Stomach smooth muscle (tissue), 2 donors: ENCODE measurements around the gene OTOG.

Source experiments
- H3K27ac ChIP-seq: one replicate; pipeline ENCODE4 v1.7.0; 2013; ENCODE audit warnings: mild to moderate bottlenecking, low read length, inconsistent platforms
- H3K27me3 ChIP-seq, 2 donors: one replicate each; pipeline ENCODE4 v1.7.0; 2013; ENCODE audit warnings: low read length in 2 of 2; ENCODE audit not compliant: insufficient read depth in 2 of 2, control insufficient read depth in 1 of 2
- H3K36me3 ChIP-seq, 2 donors: one replicate each; pipeline ENCODE4 v1.7.0; 2013; ENCODE audit warnings: low read length in 2 of 2; ENCODE audit not compliant: control insufficient read depth in 2 of 2, insufficient read depth in 2 of 2
- H3K4me1 ChIP-seq: one replicate; pipeline ENCODE4 v1.7.0; 2013; ENCODE audit warnings: low read length; ENCODE audit not compliant: control insufficient read depth, insufficient read depth
- H3K4me3 ChIP-seq, 2 donors: one replicate each; pipeline ENCODE4 v1.7.0; 2013; ENCODE audit warnings: low read length in 2 of 2
- H3K9ac ChIP-seq, 2 donors: one replicate each; pipeline ENCODE4 v1.7.0; 2013; ENCODE audit warnings: low read length in 2 of 2, mild to moderate bottlenecking in 1 of 2
- H3K9me3 ChIP-seq, 2 donors: one replicate each; pipeline ENCODE4 v1.7.0; 2013; ENCODE audit warnings: low read length in 2 of 2; ENCODE audit not compliant: control insufficient read depth in 2 of 2
- donor health status: healthy.
- donor health status: Pancreatic carcinoma.

Gene OTOG

DNA sequence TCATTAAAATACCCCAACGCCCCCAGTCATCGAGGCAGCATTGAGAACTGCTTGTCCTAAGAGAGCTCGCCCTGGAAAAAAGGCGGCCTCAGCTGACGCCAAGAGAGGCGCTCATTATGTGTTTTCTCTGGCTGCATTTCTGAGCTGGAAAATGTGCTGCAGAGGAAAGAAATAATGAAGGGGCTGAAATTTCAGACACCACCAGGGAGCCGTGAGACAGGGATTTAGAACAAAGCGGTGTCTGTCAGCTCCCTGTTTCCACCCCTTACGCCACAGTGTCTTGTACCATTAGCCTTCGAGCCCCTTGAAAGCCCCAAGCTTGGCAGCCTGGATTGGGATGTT, 17.2 kb upstream of the OTOG start:
- no peaks in the 10 kb centered on the region for H3K4me1 ChIP-seq
- no peak overlapping the region for H3K9ac ChIP-seq
- no peak overlapping the region for H3K27ac ChIP-seq
- H3K36me3 ChIP-seq: no peaks in the 10 kb centered on the region
- no peaks in the 10 kb centered on the region for H3K9me3 ChIP-seq
- peaks cover 0 to 7% of the 10 kb centered on the region in 2 donors for H3K27me3 ChIP-seq
- H3K4me3 ChIP-seq: no peak overlapping the region

DNA sequence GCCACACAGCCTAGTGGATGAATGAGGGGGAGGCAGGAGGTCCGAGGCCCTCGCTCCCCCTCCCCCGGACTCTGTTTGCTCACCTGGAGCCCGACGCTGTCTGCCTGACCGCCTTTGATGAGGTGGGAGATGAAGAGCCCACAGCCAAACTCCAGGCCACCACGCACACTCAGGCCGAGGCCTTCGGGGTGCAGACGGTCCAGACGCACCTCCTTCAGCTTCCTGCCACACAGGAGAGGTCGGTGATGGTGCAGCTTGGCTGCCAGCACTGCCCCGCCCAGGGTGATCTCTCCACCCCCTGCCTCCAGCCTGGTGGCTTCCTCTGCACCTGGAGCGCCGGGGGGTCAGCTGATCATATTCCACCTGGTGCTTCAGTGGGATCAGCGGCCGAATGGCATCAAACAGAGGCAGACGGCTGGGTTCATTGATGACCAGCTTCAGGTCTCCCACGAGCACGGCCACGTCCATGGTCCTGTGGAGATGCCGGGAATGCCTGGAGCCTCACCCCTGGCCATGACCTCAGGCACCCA, 15.9 kb upstream of the OTOG start:
- Histone ChIP-seq H3K36me3 (no peaks in the 10 kb centered on the region), H3K9ac (no peak overlapping the region), H3K4me1 (no peaks in the 10 kb centered on the region), H3K9me3 (no peaks in the 10 kb centered on the region), H3K4me3 (no peak overlapping the region), H3K27ac (no peak overlapping the region), H3K27me3 (peaks cover 0 to 7% of the 10 kb centered on the region in 2 donors)

GRCh38 chr11:17531636-17532113, 15.4 kb upstream of the OTOG start:
- H3K36me3 ChIP-seq: no peaks in the 10 kb centered on the region
- no peak overlapping the region for H3K4me3 ChIP-seq
- peaks cover 0 to 9% of the 10 kb centered on the region in 2 donors for H3K27me3 ChIP-seq
- H3K9me3 ChIP-seq: no peaks in the 10 kb centered on the region
- H3K4me1 ChIP-seq: no peaks in the 10 kb centered on the region
- no peak overlapping the region for H3K9ac ChIP-seq
- H3K27ac ChIP-seq: no peak overlapping the region

DNA sequence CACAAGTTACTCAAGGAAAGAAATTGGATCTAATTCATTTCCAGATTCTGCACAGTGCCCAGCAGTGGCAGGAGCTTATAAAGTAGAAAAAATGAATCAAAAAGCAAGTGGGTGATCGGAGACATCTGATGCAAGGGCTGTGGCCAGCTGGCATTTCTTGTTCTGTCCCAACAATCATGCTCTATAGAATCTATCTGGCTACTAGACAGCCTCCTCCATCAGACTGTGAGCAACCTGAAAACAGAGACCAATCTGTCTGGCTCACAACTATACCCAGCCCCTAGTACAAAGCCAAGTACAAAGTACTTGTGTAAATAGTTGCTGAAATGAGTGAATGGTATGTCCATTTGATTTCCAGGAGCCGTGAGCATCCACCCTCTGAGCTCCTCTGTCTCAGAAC, 14.3 kb upstream of the OTOG start:
- Histone ChIP-seq H3K4me1 (no peaks in the 10 kb centered on the region), H3K27ac (no peak overlapping the region)

GRCh38 chr11:17533341-17533740, 13.7 kb upstream of the OTOG start:
- no peaks in the 10 kb centered on the region for H3K4me1 ChIP-seq
- H3K36me3 ChIP-seq: no peaks in the 10 kb centered on the region
- no peak overlapping the region for H3K27ac ChIP-seq
- H3K27me3 ChIP-seq: peaks cover 0 to 8% of the 10 kb centered on the region in 2 donors
- H3K9ac ChIP-seq: no peak overlapping the region
- no peaks in the 10 kb centered on the region for H3K9me3 ChIP-seq
- no peak overlapping the region for H3K4me3 ChIP-seq

More for the DNA sequence above, 14.3 kb upstream of the OTOG start:
- no peaks in the 10 kb centered on the region for H3K36me3 ChIP-seq
- H3K4me3 ChIP-seq: no peak overlapping the region
- no peak overlapping the region for H3K9ac ChIP-seq
- peaks cover 0 to 9% of the 10 kb centered on the region in 2 donors for H3K27me3 ChIP-seq
- H3K9me3 ChIP-seq: no peaks in the 10 kb centered on the region

DNA sequence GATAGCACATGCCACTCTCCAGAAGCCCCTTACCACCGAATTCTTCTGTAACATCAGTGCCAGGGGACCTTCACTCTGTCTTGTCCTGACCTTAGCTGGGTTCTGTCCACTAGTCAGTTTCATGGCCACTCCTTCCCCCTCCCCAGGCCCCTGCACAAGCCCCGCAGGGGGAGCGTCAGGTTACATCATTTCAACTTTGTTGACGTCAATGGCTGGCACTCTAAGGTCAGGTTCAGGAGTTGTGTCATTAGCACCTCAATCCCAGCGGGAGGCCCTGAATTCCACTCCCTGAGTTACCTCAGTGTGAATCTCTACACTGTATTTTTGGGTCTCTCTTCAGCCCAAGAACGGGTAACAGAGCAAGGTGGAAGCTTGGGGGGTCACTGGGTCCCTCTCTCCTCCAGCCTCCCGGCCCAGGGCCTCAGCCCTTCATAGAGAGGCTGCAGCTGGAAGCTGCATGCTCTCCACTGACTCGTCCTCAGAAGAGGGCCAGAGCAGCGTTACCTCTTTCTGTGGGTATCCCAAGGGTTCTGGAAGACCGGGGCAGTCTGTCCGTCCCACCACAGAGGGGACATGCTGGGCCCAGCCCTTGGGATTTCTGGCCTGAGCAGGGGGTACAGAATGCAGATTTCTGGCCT, 13.2 kb upstream of the OTOG start:
- Histone ChIP-seq H3K27me3 (peaks cover 0 to 4% of the 10 kb centered on the region in 2 donors), H3K27ac (no peak overlapping the region), H3K9me3 (no peaks in the 10 kb centered on the region), H3K36me3 (no peaks in the 10 kb centered on the region), H3K4me1 (no peaks in the 10 kb centered on the region), H3K9ac (no peak overlapping the region), H3K4me3 (no peak overlapping the region)

DNA sequence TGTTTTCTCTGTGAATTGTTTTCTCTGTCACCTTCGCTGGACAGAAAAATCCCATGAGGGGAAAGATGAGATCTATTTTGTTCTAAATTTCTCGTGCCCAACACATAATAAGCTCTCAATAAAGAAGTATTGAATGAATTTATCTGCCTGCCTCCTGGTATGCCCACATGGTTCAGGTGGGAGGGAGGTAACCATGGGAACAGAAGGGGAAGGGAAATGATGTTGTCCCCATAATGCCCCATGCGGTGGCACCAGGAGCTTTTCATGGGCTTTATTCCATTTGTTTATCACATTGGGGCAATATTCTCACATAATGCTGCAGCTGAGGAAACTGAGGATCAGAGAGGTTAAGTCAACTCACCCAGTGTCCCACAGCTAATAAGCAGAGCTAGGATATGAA, 11.6 kb upstream of the OTOG start:
- H3K9ac ChIP-seq: no peak overlapping the region
- H3K27me3 ChIP-seq: peaks cover 0 to 4% of the 10 kb centered on the region in 2 donors
- H3K27ac ChIP-seq: no peak overlapping the region
- H3K36me3 ChIP-seq: no peaks in the 10 kb centered on the region
- no peaks in the 10 kb centered on the region for H3K9me3 ChIP-seq
- H3K4me3 ChIP-seq: no peak overlapping the region
- no peaks in the 10 kb centered on the region for H3K4me1 ChIP-seq

DNA sequence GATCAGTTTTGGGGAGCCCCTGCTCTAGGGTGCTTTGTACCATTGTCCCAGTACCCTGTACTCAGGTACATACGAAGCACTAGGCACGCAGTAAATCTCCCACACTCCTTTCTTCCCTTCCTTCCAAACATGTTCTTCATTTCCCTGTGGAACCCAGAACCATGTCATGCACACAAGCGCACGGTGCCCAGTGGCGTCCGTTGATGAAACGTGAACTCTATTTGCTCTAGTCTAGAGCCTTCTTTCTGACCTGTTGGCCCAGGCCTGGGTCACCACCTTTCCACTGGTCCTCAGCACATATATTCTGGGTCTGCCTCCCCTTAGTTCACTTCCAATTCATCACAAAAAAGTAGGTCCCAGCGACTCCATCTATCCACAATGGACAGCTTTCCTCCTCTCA, 9.8 kb upstream of the OTOG start:
- Histone ChIP-seq H3K27ac (no peak overlapping the region), H3K4me1 (no peaks in the 10 kb centered on the region), H3K27me3 (peaks cover 0 to 4% of the 10 kb centered on the region in 2 donors), H3K36me3 (no peaks in the 10 kb centered on the region), H3K9ac (no peak overlapping the region), H3K9me3 (no peaks in the 10 kb centered on the region), H3K4me3 (no peak overlapping the region)

DNA sequence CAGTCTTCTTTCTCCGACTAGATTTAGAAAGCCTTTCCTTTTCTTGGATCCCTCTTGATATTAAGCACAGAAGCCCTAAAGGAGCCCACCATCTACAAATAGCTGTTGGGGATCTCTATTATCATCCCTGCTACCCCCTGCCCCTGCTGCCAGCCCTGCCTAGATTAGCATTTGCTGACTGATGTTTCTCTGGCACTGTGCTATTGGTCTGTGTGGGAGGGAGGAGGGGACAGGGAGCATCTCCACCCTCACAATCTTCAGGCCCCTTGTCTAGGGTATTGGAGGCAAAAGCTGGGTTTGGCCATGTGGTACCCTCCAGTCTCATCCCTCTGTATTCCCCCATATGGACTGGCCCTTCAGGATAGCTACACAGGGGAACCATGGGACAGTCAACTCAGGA, 9.0 kb upstream of the OTOG start:
- no peak overlapping the region for H3K9ac ChIP-seq
- H3K4me3 ChIP-seq: no peak overlapping the region
- no peaks in the 10 kb centered on the region for H3K4me1 ChIP-seq
- no peaks in the 10 kb centered on the region for H3K9me3 ChIP-seq
- no peaks in the 10 kb centered on the region for H3K36me3 ChIP-seq
- peaks cover 0 to 12% of the 10 kb centered on the region in 2 donors for H3K27me3 ChIP-seq
- H3K27ac ChIP-seq: no peak overlapping the region

DNA sequence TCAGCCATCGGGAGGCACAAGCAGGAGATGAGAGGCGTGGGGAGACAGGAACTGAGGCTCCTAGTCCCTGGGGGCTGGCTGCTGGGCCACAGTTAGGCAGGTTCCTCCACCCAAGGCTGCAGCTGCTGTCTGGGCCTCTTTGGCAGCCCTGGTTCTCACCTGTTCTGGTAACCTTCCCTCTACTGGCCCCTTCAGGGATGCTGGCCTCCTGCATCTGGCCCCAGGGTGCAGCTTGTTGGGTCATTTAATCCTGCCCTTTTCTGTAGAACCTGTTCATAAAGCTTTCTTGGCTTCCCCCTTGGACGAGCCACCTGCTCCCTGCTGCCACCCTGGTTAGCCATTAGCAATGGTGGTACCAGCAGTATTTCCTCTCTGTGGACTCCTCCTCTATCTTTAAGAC, 8.3 kb upstream of the OTOG start:
- H3K4me1 ChIP-seq: peaks cover 1% of the 10 kb centered on the region
- H3K36me3 ChIP-seq: no peaks in the 10 kb centered on the region
- H3K9ac ChIP-seq: no peak overlapping the region
- H3K27ac ChIP-seq: no peak overlapping the region
- no peaks in the 10 kb centered on the region for H3K9me3 ChIP-seq
- H3K4me3 ChIP-seq: no peak overlapping the region
- H3K27me3 ChIP-seq: peaks cover 0 to 9% of the 10 kb centered on the region in 2 donors

GRCh38 chr11:17540807-17541206, 6.3 kb upstream of the OTOG start:
- H3K36me3 ChIP-seq: no peaks in the 10 kb centered on the region
- H3K27me3 ChIP-seq: peaks cover 6 to 18% of the 10 kb centered on the region in 2 donors
- peaks cover 6% of the 10 kb centered on the region for H3K4me1 ChIP-seq
- H3K4me3 ChIP-seq: no peak overlapping the region
- H3K9me3 ChIP-seq: no peaks in the 10 kb centered on the region
- H3K27ac ChIP-seq: no peak overlapping the region
- H3K9ac ChIP-seq: no peak overlapping the region
